Mesodermal cell (in vitro differentiated cells): ENCODE measurements around the gene TMCC1.

Experiments
- H3K27ac ChIP-seq: 2 replicates; pipeline ENCODE4 v1.7.0; 2013; ENCODE audit warnings: mild to moderate bottlenecking, low read depth, low read length, moderate library complexity; ENCODE audit not compliant: severe bottlenecking
- H3K36me3 ChIP-seq: 2 replicates; pipeline ENCODE4 v1.7.1; 2013; ENCODE audit warnings: mild to moderate bottlenecking, low read length, moderate library complexity; ENCODE audit not compliant: control insufficient read depth, insufficient read depth
- H3K4me1 ChIP-seq: one replicate; pipeline ENCODE4 v1.7.1; 2013; ENCODE audit warnings: mild to moderate bottlenecking, low read length; ENCODE audit not compliant: insufficient read depth, control insufficient read depth, poor library complexity, severe bottlenecking
- H3K4me3 ChIP-seq: 2 replicates; pipeline ENCODE4 v1.7.0; 2013; ENCODE audit warnings: low read length, control low read depth, mild to moderate bottlenecking; ENCODE audit not compliant: insufficient read depth, poor library complexity, severe bottlenecking; ENCODE audit errors: extremely low read depth
- H3K9me3 ChIP-seq: 2 replicates; pipeline ENCODE4 v1.7.1; 2013; ENCODE audit warnings: mild to moderate bottlenecking, low read length, moderate library complexity; ENCODE audit not compliant: control insufficient read depth
- WGBS, 2 experiments: methylation state at CpG; one replicate each; pipeline ENCODE4 v1.1.5; 2013; ENCODE audit warnings: missing lambda C conversion rate in 2 of 2; ENCODE audit not compliant: insufficient coverage in 2 of 2; 5-methylcytosine and 5-hydroxymethylcytosine counted together

Gene TMCC1

DNA sequence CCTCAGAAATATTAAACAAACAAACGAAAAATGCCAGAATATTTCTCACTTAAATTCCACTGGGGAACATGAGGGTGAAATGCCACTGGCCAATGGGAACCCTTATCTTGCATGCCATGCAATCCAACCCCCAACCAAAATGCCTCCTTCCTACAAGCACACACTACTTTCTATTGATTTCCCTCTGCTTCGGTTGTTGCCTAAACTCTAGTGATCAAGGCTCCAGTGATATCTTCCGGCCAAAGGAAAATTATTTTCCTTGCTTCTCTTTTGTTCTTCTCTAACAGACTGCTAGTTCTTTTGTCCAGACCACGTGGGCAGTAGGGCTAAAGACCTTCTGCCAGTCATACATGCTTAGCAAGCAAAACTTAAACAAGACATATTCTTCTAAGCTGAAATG lies 115.7 kb downstream of the TMCC1 start:
- Histone ChIP-seq H3K4me3 (no peak overlapping the region), H3K9me3 (no peaks in the 10 kb centered on the region), H3K4me1 (no peaks in the 10 kb centered on the region), H3K27ac (no peak overlapping the region), H3K36me3 (no peaks in the 10 kb centered on the region)
- WGBS, 2 experiments: 83 to 100% methylated on average over 2 to 4 of the region's 4 CpGs

DNA sequence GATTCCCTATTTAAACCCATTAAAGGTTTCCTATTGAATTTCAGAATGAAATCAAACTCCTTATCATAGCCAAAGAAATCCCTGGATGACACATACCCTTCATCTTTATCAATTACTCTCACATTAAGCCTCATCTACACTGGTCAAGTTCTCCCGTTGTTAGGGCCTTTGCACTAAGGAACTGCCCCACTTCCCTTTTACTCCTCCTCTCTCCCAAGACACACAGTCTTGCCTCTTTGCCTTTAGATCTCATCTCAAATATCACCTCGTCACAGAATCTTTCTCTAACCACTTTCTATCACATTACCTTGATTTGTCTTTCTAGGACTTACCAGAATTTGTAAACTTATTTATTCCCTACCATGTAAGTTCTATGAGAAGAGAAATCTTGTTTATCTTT lies 117.6 kb downstream of the TMCC1 start:
- Histone ChIP-seq H3K36me3 (no peaks in the 10 kb centered on the region), H3K27ac (no peak overlapping the region), H3K4me1 (no peaks in the 10 kb centered on the region), H3K4me3 (no peak overlapping the region), H3K9me3 (no peaks in the 10 kb centered on the region)
- WGBS, 2 experiments: 88 to 93% methylated on average over 2 of the region's 2 CpGs

DNA sequence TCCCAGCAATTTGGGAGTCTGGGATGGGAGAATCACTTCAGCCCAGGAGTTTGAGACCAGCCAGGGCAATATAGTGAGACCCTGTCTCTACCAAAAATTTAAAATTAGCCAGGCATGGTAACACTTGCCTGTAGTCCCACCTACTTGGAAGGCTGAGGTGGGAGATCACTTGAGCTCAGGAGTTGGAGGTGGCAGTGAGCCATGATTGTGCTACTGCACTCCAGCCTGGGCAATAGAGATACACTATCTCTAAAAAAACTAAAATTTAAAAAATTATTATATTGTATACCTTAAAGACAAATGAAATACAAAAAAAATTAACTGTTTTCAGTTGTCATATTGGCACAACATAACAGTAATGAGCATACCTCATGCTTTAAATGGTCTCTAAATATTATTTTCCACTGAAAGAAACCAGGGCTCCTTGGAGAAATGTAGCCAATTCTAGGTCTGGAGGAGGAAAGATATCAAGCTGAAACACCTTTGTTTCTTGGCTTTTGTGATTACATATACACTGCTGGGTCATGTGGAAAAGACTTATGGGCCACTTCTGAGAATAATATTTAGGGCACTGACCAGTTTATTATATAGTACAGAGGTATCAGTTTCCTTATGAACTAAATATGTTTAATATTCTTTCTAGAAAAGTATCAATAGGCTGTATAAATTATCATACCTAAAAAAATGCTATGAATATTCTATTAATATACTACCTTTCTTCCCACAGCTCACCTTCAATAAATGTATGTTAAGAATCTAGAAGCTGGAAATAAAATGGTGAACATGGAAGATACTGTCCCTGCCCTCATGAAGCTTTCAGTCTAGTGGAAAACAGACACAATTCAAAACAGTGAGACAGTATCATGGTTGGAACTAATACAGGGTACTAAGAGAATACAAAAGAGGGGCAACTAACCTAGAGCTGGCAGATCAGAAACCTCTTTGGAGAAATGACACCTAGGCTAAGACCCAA lies 119.5 kb downstream of the TMCC1 start:
- no peak overlapping the region for H3K4me3 ChIP-seq
- no peaks in the 10 kb centered on the region for H3K4me1 ChIP-seq
- no peaks in the 10 kb centered on the region for H3K36me3 ChIP-seq
- H3K27ac ChIP-seq: no peak overlapping the region
- H3K9me3 ChIP-seq: no peaks in the 10 kb centered on the region

DNA sequence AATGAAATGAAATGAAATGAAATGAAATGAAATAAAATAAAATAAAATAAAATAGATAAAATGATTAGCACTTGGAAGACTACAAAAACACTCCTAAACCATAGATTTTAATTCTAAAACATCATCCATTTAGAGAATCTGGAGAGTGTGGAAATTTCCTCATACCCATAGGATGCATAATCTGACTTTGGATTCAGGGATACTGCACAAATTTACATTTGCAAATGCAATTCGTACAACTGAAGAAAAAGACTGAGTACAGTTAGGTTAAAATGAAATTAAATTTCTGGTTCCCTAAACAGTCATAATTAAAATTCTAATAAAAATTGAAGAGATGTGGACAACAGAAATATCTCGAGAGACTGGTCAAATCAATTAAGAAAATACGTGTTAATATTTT lies 122.9 kb downstream of the TMCC1 start:
- no peak overlapping the region for H3K4me3 ChIP-seq
- H3K4me1 ChIP-seq: no peaks in the 10 kb centered on the region
- no peaks in the 10 kb centered on the region for H3K9me3 ChIP-seq
- H3K27ac ChIP-seq: no peak overlapping the region
- no peaks in the 10 kb centered on the region for H3K36me3 ChIP-seq
- 100% methylated on average over 2 of the region's 3 CpGs; no CpG with 5 or more reads in 1 of the 2 experiments for WGBS, 2 experiments

DNA sequence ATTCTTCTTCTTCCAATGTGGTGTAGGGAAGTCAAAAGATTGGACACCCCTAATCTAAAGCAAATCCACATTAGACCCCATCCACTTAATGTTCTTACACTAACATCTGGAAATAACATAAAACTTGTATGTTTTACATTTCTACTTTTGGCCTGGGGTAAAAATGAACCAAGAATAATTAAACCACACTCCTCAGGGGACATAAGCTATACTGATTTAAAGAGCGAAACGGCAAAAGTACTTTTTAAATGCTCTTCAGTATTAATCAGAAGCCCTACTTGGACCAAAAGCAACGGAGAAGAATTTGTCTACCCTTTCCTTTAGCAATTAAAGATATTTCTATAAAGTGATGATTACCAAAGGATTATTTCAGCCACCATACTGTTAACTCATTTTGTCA lies 123.9 kb downstream of the TMCC1 start:
- Histone ChIP-seq H3K4me3 (no peak overlapping the region), H3K9me3 (no peaks in the 10 kb centered on the region), H3K36me3 (no peaks in the 10 kb centered on the region), H3K4me1 (no peaks in the 10 kb centered on the region), H3K27ac (no peak overlapping the region)
- WGBS, 2 experiments: 90% methylated on average over 2 of the region's 3 CpGs; no CpG with 5 or more reads in 1 of the 2 experiments

DNA sequence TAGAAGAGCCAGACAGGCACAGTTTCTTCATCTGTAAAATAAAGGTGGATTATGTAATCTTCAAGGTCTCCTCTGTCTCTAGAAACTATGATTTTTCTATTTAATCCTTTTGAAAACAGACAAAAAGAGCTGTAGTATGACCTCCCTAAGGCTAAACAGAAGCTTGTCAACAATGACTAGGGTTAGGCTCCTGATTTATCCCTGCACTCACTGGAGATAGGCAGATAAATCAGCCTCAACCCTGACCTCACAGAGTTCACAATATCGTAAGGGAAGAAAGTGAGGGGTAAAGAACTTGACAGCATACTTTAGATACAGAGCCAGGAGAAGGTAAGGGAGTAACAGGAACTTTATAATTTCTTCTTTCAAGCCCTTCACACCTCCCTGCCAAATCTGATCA lies 124.8 kb downstream of the TMCC1 start:
- Histone ChIP-seq H3K4me1 (no peaks in the 10 kb centered on the region), H3K36me3 (no peaks in the 10 kb centered on the region), H3K4me3 (no peak overlapping the region), H3K27ac (no peak overlapping the region), H3K9me3 (no peaks in the 10 kb centered on the region)
- no CpG with 5 or more reads among the region's 1 CpG for WGBS, 2 experiments

DNA sequence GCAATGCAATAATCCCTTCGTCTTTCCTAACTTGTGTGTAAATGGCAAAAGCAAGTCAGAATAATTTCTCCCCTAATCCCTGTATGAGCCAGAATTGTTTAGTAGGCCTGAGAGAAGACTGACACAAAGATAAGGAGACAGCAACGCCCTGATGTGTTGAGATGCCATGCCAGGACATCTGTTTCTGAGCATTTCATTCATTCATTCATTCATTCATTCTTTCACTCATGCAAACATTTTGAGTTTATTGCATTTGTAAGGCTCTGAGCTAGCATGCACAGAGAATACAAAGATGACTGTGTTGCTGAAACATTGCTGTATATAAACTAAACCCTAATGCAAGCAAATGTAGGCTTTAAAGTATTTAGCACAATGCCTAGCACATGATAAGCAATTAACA lies 127.4 kb downstream of the TMCC1 start:
- no peaks in the 10 kb centered on the region for H3K4me1 ChIP-seq
- no peaks in the 10 kb centered on the region for H3K36me3 ChIP-seq
- H3K4me3 ChIP-seq: no peak overlapping the region
- no peak overlapping the region for H3K27ac ChIP-seq
- H3K9me3 ChIP-seq: no peaks in the 10 kb centered on the region
- WGBS, 2 experiments: 67 to 93% methylated on average over 1 to 2 of the region's 2 CpGs

DNA sequence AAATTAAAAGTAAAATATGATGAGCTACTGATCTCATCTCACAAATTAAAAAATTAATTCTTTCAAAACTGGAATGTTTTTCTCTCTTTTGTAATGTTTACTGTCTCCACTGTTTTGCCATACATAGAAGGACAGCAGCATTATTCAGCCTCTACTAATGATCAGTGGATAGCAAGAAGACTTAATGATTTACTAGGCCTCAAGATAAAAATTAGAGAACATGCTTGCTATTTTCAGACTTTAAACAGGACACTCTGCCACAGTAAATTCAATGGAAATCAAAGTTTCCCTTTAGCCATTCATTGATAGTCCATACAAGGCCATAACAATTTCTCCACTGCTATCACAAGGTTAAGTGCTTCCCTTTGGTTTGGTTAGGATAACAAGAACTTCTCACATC lies 129.4 kb downstream of the TMCC1 start:
- H3K36me3 ChIP-seq: no peaks in the 10 kb centered on the region
- H3K27ac ChIP-seq: no peak overlapping the region
- H3K4me1 ChIP-seq: no peaks in the 10 kb centered on the region
- H3K4me3 ChIP-seq: no peak overlapping the region
- no peaks in the 10 kb centered on the region for H3K9me3 ChIP-seq

DNA sequence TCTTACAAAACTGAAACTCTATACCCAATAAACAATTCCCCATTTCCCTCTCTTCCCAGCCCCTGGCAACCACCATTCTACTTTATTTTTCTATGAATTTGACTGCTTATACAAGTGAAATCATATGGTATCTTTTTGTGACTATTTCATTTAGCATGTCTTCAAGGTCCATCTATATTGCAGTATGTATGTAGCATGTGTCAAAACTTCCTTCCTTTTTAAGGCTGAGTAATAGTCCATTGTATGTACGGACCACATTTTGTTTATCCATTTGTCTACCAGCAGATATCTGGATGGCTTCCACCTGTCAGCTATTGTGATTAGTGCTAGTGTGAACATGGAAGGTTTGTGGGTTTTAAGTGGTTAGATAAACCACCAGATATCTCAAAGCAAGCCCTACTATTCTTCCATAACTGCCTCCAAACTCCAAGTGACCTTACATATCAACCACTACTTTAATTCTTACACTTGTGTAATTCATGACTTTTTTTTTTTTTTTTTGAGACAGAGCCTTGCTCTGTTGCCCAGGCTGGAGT lies 134.7 kb downstream of the TMCC1 start:
- WGBS, 2 experiments: no CpG with 5 or more reads among the region's 1 CpG
- peaks cover 3% of the 10 kb centered on the region for H3K36me3 ChIP-seq

DNA sequence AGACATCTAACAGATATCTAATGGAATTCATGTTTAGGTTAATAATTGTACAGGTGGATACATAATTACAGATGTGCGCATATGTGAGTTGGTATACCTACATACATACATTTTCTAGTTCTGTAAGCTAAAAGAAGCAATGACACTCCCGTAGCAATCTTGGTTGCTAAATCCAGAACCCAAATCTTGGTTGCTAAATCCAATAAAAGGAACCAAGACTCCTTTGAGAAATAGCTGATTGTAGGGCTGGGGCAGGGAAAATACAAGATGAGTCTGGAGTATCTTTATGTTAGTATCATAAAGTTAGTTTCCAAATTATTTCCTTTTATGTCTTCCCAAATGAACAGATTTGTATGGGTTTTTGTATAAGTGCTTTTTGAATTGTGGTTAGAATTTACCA lies 135.2 kb downstream of the TMCC1 start:
- Histone ChIP-seq H3K9me3 (no peaks in the 10 kb centered on the region), H3K4me1 (no peaks in the 10 kb centered on the region), H3K27ac (no peak overlapping the region), H3K4me3 (no peak overlapping the region), H3K36me3 (peaks cover 3% of the 10 kb centered on the region)
- no CpG with 5 or more reads among the region's 2 CpGs for WGBS, 2 experiments

More for the DNA sequence above, 134.7 kb downstream of the TMCC1 start:
- Histone ChIP-seq H3K4me1 (no peaks in the 10 kb centered on the region), H3K4me3 (no peak overlapping the region), H3K9me3 (no peaks in the 10 kb centered on the region), H3K27ac (no peak overlapping the region)

DNA sequence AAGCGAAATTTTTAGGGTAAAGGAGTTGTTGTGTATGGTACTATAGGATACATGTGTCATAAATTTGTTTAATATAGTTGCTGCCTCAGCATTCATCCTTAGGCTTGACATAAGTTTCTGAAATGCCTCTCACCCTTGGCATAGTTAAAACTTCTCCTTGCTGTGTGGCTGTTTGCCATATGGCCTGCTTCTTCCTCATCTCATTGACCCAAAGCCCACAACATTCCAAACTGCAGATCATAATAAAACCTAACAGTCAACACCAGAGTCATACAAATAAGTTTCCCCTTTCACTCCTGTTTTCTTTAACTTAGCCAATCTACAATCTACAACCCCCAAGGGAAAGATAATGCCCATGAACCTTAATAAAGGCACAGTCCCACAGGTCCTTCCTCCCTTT lies 136.6 kb downstream of the TMCC1 start:
- H3K4me3 ChIP-seq: no peak overlapping the region
- peaks cover 3% of the 10 kb centered on the region for H3K36me3 ChIP-seq
- H3K9me3 ChIP-seq: peaks cover 7% of the 10 kb centered on the region
- no peak overlapping the region for H3K27ac ChIP-seq
- no peaks in the 10 kb centered on the region for H3K4me1 ChIP-seq
- 91 to 92% methylated on average over 1 of the region's 1 CpG for WGBS, 2 experiments
